8988T (cell line): Measurements from ENCODE around the gene MYB.
"Not testable (repeated sequence)": the region's sequence is repeated elsewhere in the genome, so short reads cannot be mapped to it uniquely, and the experiment has no call there.

ENCODE experiments used
- DNase-seq: peaks from one replicate; pipeline ENCODE4 v3.0.0; 2011

MYB gene

DNA sequence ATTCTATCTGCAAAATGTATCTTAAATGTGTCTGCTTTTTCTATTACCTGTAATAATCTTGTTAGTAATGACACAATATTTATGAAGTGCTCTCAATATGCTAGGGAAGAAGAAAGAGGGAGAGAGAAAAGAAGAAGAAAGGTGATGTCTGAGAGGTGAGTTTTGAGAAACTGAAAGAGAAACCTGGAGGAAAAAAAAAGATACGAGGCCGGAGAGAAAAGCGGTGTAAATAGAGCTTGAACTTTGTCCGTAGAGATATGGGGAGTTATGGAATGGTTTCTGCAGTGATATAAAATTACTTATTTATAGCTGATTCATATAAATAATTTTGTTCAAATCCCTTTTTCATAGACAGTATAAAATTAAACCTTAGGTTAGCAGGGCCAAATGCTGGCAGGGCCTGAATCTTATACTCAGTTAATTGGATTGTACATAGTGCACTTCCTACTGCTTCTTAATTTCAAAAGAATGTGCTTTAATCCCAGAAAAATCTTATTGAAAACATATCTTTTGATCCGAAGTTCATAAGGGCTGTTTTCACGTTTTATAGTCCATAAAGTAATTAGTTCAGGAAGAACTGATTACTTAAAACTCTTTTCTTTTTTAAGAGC lies 43.0 kb downstream of the MYB start:
- no peak for DNase-seq

DNA sequence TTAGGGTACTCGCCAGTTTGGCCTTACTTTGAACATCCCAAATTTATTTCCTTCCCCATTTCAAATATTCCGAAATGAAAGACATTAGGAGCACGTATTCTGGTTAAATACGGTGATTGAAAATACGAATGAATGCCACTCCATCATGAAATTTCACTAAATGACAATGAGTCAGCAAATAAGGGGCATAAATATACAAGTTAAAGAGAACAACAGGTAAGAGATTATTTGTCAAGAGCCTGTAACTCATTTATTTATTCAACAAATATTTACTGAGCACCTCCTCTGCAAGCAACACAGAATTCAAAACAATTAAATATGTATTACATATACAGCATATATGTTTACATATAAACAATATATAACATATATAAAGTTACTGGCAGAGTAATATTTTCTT lies 44.8 kb downstream of the MYB start:
- no peak for DNase-seq

DNA sequence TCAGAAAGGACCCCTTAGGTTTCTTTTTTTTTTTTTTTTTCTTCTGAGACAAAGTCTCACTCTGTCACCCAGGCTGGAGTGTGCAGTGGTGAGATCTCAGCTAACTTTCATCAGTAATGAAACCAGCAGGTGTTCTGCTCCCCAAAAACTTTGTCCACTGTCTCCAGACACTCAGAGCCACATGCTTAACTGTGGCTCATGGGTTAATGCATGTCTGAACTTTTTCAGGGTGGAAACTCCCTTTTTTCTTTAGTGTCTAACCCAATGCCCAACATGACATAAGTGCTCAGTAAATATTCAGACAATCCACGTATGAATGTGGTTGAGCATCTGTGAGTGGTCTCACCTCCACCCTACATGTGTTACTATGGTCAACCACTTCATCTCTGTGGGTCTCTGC lies 45.4 kb downstream of the MYB start:
- DNase-seq: no peak

DNA sequence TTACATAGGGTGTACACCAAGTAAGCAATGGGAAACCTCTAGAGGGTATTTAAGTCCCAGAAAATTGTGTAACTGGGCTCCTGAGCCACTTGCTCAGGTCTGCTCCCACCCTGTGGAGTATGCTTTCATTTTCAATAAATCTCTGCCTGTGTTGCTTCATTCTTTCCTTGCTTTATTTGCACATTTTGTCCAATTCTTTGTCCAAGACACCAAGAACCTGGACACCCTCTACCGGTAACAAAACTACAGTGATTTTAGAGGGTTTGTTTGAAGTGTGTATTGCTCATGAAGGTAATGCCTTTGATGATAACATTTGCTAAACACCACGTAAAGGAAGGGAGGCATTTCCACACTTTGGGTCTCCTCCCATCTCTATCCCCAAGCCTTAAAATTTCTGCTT lies 46.2 kb downstream of the MYB start:
- DNase-seq: no peak

DNA sequence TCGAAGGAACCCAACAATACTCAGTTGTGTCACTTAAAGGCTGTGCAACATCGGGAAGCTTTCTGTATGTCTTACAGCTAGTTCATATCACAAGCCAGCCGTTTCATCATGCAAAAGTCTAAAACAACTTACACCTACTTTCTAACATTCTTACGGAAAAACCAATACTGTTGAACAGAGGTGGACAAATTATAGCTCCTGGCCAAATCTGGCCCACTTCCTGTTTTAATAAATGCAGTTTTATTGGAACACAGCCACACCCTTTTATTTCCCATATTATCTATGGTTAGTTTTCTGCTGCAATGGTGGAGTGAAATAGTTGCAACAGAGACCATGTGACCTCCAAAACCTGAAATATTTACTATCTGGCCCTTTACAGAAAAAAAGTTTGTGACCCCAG lies 46.6 kb downstream of the MYB start:
- DNase-seq: no peak

DNA sequence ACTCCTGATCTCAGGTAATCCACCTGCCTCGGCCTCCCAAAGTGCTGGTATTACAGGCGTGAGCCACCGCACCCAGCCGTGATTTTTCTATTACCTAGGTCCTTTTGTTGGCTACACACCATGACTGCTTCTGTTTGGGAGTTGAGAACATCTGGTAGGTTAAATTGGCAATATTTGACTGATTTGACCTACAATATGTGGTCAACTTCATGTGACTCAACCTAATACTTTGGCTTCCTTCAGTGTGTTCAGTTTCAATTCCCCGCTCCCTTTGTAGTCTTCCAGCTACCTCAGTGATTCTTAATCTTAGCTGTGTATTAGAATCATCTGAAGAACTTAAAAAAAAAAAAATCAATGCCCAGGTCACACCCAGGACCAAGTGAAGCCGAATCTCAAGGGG lies 47.4 kb downstream of the MYB start:
- DNase-seq: no peak

DNA sequence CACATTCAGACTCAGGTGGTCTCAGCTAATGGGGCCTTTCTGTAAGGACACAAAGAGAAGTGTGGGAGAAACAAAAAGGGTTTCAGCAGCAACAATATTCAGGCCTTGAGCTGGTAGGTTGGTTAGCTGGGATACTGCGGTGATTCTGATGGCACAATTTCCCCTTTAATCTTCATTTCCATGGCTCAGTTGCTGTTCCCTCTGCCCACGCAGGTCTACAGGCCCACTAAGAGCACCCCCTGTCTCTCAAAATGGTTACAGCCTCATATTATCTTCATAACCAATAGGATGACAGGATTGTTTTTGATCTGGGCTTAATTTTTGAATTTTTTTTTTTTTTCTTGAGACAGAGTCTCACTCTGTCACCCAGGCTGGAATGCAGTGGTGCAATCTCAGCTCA lies 48.9 kb downstream of the MYB start:
- DNase-seq: no peak

DNA sequence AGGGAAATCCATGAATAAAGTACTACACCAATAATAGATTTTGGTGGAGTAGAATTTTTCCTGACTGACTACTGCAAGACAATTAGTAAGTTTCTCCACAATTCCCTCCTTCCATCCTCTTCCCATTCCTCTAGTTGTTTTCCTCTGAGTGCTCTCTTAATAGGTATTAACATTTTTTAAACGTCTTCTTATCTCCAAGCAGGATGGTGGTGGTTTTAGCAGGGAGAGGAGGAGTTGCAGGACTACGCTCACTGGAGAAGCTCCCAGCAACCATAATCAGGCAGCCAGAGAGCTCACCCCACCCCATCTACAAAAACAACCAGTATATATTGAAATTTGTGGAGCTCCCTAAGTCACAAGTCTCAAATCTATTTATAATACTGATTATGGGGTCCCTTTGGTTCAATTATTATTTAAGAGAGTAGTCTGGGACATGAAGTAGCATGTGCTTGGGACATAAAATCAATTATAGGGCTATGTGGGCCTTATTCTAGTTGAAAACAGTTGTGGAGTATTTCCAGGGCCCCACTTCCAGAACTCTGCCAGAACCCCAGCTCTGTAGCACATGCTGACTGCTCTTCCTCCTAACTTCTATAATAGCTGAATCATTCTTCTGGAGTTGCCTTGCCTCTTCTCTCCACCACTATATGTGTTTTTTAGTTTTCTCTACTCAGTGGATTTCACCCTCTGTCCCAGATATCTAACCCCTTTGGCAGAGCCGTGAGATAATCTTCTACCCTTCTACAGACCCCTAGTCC lies 49.8 kb downstream of the MYB start:
- DNase-seq: no peak

DNA sequence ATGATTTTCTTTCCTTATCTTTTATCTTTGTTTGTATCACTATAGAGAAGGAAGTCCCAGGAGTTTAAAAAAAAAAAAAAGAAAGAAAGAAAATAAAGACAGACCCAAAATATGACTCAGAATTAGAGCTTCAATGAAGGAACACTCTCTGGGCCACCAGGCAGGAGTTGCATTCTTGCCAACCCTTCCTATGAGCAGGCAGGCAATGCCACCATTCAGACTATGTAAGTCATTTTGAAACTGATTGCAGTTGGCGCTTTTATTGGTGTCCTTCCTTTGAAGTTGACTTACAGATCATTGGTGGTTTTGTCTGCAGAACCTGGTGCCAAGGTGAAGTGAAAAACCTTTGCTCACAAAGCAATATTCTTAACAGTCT lies 50.3 kb downstream of the MYB start:
- no peak for DNase-seq

DNA sequence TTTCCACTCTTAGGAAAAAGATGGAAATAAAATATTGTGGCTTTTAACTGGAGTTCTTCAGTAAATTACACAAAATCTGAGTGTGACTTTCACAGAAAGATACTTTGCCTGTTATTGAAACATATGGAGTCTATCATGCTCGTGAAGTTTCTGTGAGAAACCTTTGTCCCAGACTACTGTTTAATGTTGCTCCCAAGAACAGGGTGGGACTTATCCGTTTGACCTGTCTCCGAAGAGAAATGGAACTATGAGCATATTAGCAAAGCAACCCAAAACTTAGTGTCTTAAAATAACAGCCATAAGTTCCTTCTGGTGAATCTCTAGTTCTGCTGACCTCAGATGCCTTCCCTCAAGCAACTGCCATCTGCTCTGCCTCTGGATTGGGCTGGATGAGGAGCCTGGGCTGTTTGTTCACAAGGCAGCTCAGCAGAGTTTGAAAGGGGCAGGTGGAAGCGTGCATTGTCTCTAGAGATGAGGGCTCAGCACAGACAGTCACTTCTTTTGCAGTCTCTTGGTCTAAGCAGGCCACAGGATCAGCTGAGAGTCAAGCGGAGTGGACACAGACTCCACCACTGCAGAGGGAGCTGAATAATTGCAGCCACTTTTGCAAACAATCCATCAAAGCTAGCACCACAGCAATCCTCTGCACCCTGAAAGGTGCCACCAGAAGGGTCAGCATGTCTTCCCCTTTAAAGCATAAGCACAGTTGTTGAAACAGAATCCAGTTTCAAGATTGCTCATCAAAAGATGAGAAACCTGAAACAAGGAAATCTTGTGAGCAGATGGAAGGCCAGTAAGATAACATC lies 52.8 kb downstream of the MYB start:
- no peak for DNase-seq

DNA sequence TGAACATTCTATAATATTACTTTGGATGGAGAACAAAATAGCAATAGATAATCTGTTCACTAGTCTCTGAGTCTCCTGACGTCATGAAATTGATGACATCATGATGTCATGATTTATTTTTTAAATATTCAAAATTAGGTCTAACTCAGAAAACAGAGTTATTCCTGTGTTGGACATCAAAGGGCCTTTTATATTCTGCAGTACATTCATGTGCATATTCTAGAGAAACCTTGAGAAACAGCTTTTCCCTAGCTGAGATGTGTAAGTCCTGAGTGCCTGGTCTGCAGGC lies 53.3 kb downstream of the MYB start:
- no peak for DNase-seq

DNA sequence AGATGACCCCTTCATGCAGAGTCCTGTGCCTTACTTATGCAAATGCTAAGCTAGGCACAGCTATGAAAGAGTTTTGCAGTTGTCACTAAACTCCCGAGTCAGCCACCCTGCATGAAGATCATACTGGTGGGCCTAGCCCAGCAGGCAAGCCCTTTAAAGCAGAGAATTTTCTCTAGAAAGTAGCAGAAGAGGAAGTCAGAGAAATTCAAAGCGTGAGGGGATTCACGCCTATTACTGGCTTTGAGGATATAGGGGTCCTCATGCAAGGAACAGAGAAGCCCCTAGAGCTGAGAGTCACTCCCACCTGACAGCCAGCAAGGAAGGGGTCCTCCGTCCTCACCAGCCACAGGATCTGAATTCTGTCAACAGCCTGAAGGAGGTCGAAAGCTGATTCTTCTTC lies 54.6 kb downstream of the MYB start:
- no peak for DNase-seq

DNA sequence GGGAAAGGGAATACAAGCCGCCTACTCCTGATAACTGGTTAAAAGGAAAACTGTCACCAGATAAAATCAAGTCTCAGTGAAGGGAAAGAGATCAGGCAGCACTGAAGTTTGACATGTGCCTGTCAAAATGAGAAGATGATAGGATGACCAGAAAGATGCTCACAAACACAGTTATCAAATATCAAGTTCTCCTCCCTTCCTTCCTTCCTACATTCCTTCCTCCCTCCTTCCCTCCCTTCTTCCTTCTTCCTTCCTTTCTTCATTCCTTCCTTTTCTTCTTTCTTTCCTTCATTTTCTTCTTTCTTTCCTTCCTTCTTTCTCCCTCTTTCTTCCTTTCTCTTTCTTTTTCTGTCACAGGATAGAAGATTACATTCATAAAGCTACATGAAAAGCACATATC lies 55.2 kb downstream of the MYB start:
- DNase-seq: no peak

DNA sequence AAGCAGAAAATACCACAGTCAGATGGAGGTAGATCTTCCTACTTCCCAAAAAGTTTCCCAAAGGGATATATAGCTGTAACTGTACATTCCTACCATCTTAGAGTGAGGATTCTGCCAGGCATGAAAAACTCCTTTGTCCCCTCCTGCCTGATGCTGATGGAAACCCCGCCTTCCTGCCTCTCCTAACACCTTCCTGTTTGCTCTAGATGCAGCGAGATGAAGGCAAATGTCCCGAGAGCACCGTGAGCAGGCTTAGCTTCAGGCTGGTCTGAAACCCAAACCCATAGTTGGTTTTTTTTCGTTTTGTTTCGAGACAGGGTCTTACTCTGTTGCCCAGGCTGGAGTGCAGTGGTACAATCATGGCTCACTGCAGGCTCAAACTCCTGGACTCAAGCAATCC lies 55.6 kb downstream of the MYB start:
- DNase-seq: no peak

DNA sequence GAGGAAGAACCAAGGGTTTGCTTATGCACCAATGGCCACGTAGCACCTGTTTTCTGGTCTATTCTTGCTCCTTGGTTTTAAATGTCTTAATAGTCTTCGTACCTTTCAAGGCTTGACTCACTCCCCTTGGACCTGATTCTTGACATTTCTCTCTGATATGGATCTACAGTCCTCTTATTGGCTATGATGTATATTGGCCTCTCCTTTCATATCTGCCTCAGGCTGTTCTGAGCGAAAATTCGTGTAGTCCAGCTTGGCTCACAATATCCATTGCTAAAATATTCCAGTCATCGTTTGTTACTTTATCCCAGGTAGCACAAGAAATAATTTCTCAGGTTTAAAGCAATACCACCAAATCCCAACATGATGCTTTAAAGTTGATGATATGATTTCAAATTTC lies 59.6 kb downstream of the MYB start:
- no peak for DNase-seq

DNA sequence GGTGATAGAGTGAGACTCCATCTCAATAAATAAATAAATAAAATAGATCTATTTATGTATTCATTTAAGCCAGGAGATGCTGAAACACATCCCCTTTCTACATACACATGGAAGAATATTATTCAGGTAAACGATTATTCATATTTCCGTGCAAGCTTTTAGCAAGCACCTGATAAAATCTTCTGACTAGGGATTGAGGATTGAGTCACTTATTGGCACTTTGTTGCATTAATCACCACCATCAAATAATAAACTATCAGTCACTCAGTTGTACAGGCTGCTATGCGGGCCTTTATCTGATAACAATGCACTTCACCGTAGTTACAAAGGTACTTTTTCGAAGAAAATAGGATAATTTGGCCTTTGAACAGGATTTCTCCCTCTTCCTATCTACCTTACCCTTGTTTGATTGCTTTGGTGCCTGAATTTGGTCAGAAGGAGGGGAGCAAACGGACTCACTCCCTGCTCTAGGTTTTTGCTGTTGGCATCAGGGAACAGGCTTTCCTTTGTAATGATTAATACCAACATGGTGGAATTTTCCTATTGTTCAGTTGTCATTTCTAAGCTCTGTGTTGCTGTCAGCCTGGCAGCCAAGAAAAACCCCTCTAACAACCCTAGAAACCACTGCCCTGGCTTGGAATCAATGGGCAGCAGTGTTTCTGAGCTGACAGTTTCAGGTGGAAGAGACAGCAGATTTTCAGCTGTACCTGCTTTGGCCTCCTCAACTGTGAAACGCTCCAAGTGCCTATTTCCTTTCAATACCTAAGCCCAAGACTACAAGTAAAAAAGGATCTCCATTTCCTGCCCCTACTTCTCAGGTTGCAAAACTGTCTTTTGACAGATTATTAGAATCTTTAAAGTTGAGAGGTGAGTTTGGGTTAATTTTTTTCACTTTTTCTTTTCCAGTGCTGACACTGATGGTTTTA lies 63.0 kb downstream of the MYB start:
- DNase-seq: no peak

DNA sequence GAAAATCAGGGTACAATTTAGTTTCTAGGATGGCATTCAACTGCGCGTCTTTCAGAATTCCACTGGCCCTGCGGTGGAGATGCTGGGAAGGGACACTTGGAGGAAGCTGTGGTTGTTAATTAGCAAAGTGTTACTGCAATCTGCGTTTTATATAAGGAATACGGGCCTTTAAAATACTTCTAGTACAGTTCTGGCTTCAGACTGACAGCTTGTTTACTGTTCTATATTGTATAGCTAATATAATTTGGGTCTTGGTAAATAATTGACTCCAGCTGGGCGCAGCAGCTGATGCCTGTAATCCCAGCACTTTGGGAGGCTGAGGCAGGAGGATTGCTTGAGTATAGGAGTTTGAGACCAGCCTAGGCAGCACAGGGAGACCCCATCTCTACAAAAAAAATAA lies 63.7 kb downstream of the MYB start:
- no peak for DNase-seq

DNA sequence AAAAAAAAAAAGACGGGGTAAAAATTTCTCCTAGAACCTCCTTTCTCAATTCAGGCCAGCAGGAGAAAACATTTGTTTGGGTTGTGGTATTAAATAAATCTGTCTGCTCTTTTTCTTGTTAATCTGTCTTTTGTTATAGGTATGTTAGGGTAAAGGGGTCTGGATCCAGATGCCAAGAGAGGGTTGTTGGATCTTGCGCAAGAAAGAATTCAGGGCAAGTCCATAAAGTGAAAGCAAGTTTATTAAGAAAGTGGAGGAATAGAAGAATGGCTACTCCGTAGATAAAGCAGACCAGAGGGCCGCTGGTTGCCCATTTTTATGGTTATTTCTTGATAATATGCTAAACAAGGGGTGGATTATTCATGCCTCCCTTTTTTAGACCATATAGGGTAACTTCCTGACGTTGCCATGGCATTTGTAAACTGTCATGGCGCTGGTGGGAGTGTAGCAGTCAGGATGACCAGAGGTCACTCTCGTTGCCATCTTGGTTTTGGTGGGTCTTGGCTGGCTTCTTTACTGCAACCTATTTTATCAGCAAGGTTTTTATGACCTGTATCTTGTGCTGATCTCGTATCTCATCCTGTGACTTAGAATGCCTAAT lies 65.4 kb downstream of the MYB start:
- DNase-seq: not testable (repeated sequence)

DNA sequence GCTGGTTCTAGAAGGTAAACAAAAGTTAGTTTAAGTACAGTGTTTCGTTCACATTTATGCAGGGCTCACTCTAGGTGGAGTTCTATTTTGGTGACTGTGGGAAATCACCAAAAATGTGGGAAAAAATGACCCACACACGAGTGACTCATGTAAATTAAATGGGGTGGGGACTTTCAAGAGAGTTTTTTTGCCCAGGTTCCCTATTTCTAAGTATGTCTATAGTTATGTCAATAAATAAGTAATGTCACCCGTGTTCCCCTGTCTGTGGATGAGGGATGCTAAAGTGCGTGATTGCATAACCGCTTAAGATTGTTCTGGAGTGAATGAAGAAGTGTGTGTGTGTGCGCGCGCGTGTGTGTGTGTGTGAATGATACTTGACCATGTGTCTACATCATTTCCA lies 69.1 kb downstream of the MYB start:
- DNase-seq: no peak

DNA sequence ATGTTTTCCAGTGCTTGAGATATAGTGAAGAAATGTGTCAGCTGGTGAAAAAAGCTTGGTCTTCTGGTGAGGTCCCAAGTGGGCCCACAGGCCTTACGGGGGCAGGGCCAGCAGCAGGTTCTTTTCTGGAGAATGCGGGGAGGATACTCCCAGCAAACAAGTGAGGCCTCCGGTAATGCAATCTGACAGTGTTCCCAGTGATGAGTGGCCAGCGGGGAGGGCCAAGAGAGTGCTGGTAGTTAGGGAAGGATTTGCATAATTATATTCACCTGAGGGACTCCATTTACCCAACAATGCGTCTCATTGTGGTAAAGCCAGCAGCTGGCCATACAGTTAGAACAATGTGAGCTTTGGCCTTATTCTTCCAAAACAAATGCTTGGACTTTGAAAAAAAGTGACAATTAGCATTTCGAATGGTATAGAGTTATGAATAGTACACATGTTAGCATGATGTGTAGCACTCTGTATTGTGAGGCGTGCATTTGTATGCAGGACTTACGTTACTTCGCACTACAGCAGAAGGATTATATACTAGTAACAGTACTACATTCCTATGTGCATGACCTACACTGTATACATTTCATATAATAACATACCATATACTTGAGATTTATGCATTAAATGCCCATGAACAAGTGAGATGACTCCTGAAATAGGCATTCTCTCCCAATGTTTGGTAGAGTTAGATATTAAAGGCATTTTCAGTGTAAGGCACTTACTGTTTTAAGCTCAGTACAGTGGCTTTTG lies 69.8 kb downstream of the MYB start:
- no peak for DNase-seq

DNA sequence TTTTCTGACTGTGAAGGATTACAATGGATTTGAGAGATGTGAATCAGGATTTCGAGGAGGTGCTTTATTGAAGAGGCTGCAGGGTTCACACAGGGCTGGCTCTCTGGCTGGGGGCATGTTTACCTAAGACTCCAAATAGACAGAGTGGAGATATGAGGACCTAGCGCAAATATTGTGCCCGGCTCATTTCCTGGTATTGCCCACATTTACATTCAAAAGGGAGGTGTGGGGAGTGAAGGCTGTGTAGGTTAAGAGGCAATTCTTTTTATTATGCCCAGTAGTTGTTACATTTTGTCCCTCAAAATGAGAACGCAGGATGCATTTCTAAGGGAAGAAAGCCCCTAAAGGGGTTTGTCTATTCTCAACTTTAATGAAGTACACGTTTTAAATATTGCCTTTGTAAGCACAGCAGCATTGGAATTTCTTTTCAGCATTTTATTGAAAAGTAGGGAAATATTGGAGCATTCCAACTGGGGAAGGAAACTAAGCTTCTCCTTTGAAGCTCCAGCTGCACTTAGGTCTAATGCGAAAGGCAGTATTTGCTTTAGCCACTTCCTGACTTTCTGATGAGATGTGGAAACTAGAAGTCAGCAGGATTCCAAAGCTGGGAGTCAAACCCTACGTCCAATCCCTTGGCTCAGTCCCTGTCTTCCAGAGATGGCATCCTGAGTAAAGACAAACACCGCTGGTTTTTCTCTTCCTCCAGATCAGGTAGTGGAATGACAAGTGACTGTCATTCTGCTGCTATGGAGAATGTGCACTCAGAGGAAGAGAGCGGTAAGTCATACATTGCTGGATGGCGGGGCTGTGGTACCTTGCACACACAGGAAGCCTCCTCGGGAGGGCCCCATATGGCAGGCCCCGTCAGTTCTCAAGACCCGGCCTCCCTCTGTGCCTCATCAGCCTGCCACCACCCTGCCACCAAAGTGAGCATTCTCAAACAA lies 70.7 kb downstream of the MYB start:
- no peak for DNase-seq
